ENCODE results near the gene GCLM. TPM values are rescaled to one million over a fixed set of nuclear protein-coding genes. Genes with fewer than 3 reads are reported as not detected.

Gene GCLM
- total and polyA plus RNA-seq, 9 donors, result 4.5 to 9.9 (median 7.6) TPM

DNA sequence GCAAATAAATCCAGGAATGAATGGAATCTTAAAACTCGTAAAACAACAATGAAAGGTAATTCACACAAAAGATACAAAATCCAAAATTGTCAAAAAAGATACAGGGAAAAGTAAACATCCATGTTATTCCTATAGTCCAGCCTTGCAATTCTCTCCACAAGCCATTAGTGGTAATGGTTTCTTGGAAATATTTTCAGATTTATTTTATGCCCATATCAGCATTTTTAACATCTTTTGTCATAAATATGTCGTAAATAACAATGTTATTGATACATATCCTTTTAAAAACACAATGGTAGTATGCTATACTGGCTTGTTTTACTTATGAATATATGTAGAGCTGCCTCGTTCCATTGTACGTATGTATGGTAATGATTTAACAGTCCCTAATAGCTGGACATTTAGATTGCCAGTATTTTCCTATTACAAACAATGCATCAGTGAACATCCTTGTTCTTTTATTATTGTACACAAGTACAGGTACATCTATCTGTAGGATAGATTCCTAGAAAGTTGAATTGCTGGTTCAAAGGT lies 60.8 kb downstream of the GCLM start:
- whole genome bisulfite sequencing (ENCODE audit: insufficient coverage), result no CpG with 5 or more reads among the region's 4 CpGs
- peak overlapping the region; percentile 85 for H3K4me3 ChIP-seq (ENCODE audit: low read length)
- DNase-seq, result no peak
- H3K4me1 ChIP-seq (ENCODE audit: control insufficient read depth, insufficient read depth, low read length), result peaks cover 13% of the 10 kb centered on the region
- no peaks in the 10 kb centered on the region for H3K36me3 ChIP-seq (ENCODE audit: control insufficient read depth, insufficient read depth, low read length)
- peaks cover 2% of the 10 kb centered on the region for H3K9me3 ChIP-seq (replicated peaks; ENCODE audit: control insufficient read depth, low read depth, low read length)
- H3K27me3 ChIP-seq (ENCODE audit: control insufficient read depth, insufficient read depth, low read length), result no peaks in the 10 kb centered on the region
- H3K27ac ChIP-seq (ENCODE audit: low read length), result peak overlapping the region; percentile 99

DNA sequence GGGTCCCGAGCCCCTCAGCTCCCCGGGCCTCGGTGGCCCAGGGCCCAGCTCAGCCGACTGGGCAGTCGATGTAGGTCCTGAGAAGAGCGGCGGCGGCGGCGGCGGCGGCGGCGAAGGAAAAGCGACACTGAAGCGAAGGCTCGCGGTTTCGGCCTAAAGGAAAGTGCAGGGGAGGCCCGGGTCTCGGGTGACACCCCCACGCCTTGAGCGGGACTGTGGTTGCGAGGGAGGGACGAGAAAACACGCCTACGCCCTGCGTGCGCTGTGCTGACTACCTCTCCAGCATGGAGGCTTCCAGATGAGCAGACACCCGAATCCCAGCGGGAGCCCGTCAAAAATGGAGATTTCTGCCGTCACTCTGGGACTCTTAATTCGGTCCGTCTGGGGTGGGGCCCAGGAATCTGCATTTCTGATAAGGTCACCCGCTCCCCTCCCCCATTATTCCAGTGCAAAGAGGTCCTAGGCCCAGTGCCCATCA lies 61.4 kb downstream of the GCLM start:
- H3K27ac ChIP-seq (ENCODE audit: low read length), result peak overlapping the region; percentile 99
- no peaks in the 10 kb centered on the region for H3K27me3 ChIP-seq (ENCODE audit: control insufficient read depth, insufficient read depth, low read length)

GRCh38 chr1:93846992-93847810 lies 62.0 kb downstream of the GCLM start:
- peak overlapping the region; percentile 99 for H3K27ac ChIP-seq (ENCODE audit: low read length)
- peaks cover 2% of the 10 kb centered on the region for H3K9me3 ChIP-seq (replicated peaks; ENCODE audit: control insufficient read depth, low read depth, low read length)
- peak; percentile 98 for DNase-seq
- no peaks in the 10 kb centered on the region for H3K36me3 ChIP-seq (ENCODE audit: control insufficient read depth, insufficient read depth, low read length)
- WGBS (ENCODE audit: insufficient coverage), result under 1% methylated on average over 79 of the region's 86 CpGs
- H3K4me1 ChIP-seq (ENCODE audit: control insufficient read depth, insufficient read depth, low read length), result peaks cover 13% of the 10 kb centered on the region
- no peaks in the 10 kb centered on the region for H3K27me3 ChIP-seq (ENCODE audit: control insufficient read depth, insufficient read depth, low read length)
- H3K4me3 ChIP-seq (ENCODE audit: low read length), result peak overlapping the region; percentile 85

More for the DNA sequence above, 61.4 kb downstream of the GCLM start:
- peak overlapping the region; percentile 85 for H3K4me3 ChIP-seq (ENCODE audit: low read length)
- H3K9me3 ChIP-seq (replicated peaks; ENCODE audit: control insufficient read depth, low read depth, low read length), result peaks cover 2% of the 10 kb centered on the region
- peak; percentile 83 for DNase-seq
- 1% methylated on average over 35 of the region's 36 CpGs for WGBS (ENCODE audit: insufficient coverage)
- H3K36me3 ChIP-seq (ENCODE audit: control insufficient read depth, insufficient read depth, low read length), result no peaks in the 10 kb centered on the region
- peaks cover 13% of the 10 kb centered on the region for H3K4me1 ChIP-seq (ENCODE audit: control insufficient read depth, insufficient read depth, low read length)

GRCh38 chr1:93846206-93846991 lies 62.8 kb downstream of the GCLM start:
- peaks cover 13% of the 10 kb centered on the region for H3K4me1 ChIP-seq (ENCODE audit: control insufficient read depth, insufficient read depth, low read length)
- H3K27ac ChIP-seq (ENCODE audit: low read length), result peak overlapping the region; percentile 99
- peak overlapping the region; percentile 85 for H3K4me3 ChIP-seq (ENCODE audit: low read length)
- no peaks in the 10 kb centered on the region for H3K36me3 ChIP-seq (ENCODE audit: control insufficient read depth, insufficient read depth, low read length)
- peaks cover 2% of the 10 kb centered on the region for H3K9me3 ChIP-seq (replicated peaks; ENCODE audit: control insufficient read depth, low read depth, low read length)
- peak; percentile 94 for DNase-seq
- no peaks in the 10 kb centered on the region for H3K27me3 ChIP-seq (ENCODE audit: control insufficient read depth, insufficient read depth, low read length)
- under 1% methylated on average over 92 of the region's 94 CpGs for WGBS (ENCODE audit: insufficient coverage)

DNA sequence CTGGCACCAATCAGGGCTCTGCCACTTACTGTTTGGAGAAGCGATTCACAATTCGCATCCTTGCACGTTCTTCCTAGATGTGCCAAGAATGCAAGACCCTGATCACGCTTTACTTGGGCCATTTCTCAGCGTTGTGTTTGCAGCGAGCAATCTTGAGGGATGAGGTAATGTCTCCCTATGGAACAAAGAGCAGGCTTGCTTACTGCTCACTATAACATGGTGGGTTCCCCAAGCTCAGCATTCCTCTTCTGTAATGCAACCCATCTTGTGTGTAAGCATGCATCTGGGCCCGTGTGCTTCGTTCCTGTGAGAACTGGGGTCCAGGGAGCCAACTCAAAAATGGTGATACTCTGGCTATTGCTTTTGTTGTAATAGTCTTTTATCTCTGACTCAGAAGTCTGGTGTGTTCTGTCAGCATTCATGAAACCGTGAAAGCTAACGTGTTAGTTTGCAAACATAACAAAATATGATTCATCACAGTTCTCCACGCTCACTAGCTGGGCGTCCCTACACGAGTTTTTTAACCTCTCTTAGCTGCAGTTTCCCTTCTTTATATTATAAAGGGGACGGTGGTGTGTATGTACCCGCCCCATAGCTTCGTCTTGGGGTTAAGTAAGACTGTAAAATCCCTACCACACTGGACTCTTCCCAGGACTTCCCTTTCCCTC lies 63.6 kb downstream of the GCLM start:
- Histone ChIP-seq H3K27ac (ENCODE audit: low read length) (peak overlapping the region; percentile 99), H3K9me3 (replicated peaks; ENCODE audit: control insufficient read depth, low read depth, low read length) (peaks cover 2% of the 10 kb centered on the region), H3K4me3 (ENCODE audit: low read length) (peak overlapping the region; percentile 85), H3K27me3 (ENCODE audit: control insufficient read depth, insufficient read depth, low read length) (no peaks in the 10 kb centered on the region), H3K4me1 (ENCODE audit: control insufficient read depth, insufficient read depth, low read length) (peaks cover 13% of the 10 kb centered on the region), H3K36me3 (ENCODE audit: control insufficient read depth, insufficient read depth, low read length) (no peaks in the 10 kb centered on the region)
- DNase-seq, result peak; percentile 86
- WGBS (ENCODE audit: insufficient coverage), result 21% methylated on average over 6 of the region's 16 CpGs

GRCh38 chr1:93844262-93845045 lies 64.8 kb downstream of the GCLM start:
- Histone ChIP-seq H3K27me3 (ENCODE audit: control insufficient read depth, insufficient read depth, low read length) (no peaks in the 10 kb centered on the region), H3K9me3 (replicated peaks; ENCODE audit: control insufficient read depth, low read depth, low read length) (no peaks in the 10 kb centered on the region), H3K36me3 (ENCODE audit: control insufficient read depth, insufficient read depth, low read length) (no peaks in the 10 kb centered on the region), H3K4me1 (ENCODE audit: control insufficient read depth, insufficient read depth, low read length) (peaks cover 13% of the 10 kb centered on the region), H3K27ac (ENCODE audit: low read length) (peak overlapping the region; percentile 49), H3K4me3 (ENCODE audit: low read length) (no peak overlapping the region)
- peak; percentile 89 for DNase-seq
- WGBS (ENCODE audit: insufficient coverage), result 100% methylated on average over 1 of the region's 8 CpGs

- no peaks in the 10 kb centered on the region for H3K36me3 ChIP-seq (ENCODE audit: control insufficient read depth, insufficient read depth, low read length)
- no peak for DNase-seq
- no peak overlapping the region for H3K4me3 ChIP-seq (ENCODE audit: low read length)
- no peak overlapping the region for H3K27ac ChIP-seq (ENCODE audit: low read length)
- WGBS (ENCODE audit: insufficient coverage), result 75% methylated on average over 3 of the region's 5 CpGs
- no peaks in the 10 kb centered on the region for H3K9me3 ChIP-seq (replicated peaks; ENCODE audit: control insufficient read depth, low read depth, low read length)
- no peaks in the 10 kb centered on the region for H3K27me3 ChIP-seq (ENCODE audit: control insufficient read depth, insufficient read depth, low read length)
- peaks cover 11% of the 10 kb centered on the region for H3K4me1 ChIP-seq (ENCODE audit: control insufficient read depth, insufficient read depth, low read length)
These were observed 66.3 kb downstream of the GCLM start for GRCh38 chr1:93842750-93843500.

GRCh38 chr1:93841771-93842170 lies 67.5 kb downstream of the GCLM start:
- Histone ChIP-seq H3K27me3 (ENCODE audit: control insufficient read depth, insufficient read depth, low read length) (no peaks in the 10 kb centered on the region), H3K4me1 (ENCODE audit: control insufficient read depth, insufficient read depth, low read length) (peaks cover 10% of the 10 kb centered on the region), H3K4me3 (ENCODE audit: low read length) (no peak overlapping the region), H3K9me3 (replicated peaks; ENCODE audit: control insufficient read depth, low read depth, low read length) (no peaks in the 10 kb centered on the region), H3K36me3 (ENCODE audit: control insufficient read depth, insufficient read depth, low read length) (no peaks in the 10 kb centered on the region), H3K27ac (ENCODE audit: low read length) (no peak overlapping the region)
- no peak for DNase-seq
- 95% methylated on average over 3 of the region's 3 CpGs for WGBS (ENCODE audit: insufficient coverage)

All from muscle of leg (tissue), 11 donors.